GM19395 (cell line): Measurements from ENCODE around the gene AXDND1.

ENCODE experiments used
- ATAC-seq: cut with Tn5 transposase; IDR thresholded peaks from one replicate; pipeline ENCODE4 v1.9.1; 2021; ENCODE audit warnings: mild to moderate bottlenecking, moderate library complexity; ENCODE audit not compliant: unreplicated experiment

AXDND1 gene

DNA sequence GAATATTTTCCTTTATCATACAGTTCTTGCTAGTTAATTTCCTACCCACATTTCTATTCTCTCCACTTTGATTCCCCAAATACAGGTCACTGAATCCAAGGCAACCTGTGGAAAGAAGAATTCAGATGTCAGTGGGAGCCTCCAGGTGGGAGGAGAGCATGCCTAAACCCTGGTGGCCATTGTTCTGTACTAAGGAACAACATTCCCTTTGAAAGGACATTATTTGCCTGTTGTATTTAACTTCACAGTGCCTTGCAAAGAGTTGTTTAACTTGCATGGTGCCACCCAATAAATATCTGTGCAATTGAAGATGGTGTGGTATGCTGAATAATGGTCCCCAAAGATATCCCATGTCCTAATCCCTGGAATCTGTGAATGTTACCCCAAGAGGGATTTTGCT is 188.7 kb downstream of the AXDND1 start:
- ATAC-seq, result no peak

DNA sequence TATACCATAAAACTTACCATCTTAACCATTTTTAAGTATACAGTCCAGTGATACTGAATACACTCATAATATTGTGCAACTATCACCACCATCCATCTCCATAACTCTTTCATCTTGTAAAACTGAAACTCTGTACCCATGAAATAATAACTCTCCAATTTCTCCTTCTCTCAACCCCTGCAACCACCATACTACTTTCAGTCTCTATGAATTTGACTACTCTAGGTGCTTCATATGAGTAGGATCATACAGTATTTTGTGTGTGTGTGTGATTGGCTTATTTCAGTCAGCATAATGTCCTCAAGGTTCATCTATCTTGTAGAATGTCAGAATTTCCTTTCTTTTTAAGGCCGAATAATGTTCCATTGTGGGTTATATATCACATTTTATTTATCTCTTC is 192.3 kb downstream of the AXDND1 start:
- ATAC-seq, result no peak

DNA sequence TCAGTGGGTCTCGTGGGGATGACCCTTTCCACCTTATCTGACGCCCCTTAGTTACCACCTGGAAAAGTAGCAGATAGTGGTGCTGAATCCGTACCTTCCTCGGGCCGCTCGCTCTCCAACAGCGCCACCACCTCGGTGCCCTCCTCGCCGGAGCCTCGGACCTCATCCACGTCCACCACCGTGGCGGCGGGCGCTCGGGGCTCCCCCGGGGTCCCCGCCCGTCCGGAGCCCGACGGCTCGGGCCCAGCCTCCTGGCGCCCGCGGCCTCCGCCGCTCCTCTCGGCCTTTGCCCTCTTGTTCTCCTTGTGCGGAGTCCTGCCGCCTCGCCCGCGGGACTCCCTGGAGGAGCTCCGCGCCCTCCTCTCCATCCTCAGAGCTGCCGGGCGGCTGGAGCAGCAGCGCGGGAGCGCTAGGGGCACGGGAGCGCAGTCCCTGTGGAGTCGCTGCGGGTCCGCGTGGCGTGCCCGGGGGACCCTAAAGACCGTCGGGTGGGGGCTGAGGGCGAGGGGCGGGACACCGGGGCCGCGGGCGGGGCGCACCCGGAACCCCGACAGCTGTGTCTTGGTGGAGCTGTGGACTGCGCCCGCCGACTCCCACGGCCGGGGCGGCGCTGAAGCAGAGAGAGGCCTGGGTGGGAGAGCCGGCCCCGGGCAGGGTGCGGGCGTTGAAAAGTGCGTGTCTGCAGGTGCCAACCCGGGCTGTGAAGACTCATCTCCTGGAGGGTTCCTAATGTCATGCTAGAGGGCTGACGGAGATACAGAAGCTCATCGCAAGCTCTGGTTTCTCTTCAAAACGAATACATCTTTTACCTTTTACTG is 209.9 kb downstream of the AXDND1 start, which contains the start of gene NPHS2:
Gene NPHS2 (minus strand): TSS at position 452 of the 818 bp plus-strand sequence. CDS start 84 bp downstream, at position 368.
- no peak for ATAC-seq

DNA sequence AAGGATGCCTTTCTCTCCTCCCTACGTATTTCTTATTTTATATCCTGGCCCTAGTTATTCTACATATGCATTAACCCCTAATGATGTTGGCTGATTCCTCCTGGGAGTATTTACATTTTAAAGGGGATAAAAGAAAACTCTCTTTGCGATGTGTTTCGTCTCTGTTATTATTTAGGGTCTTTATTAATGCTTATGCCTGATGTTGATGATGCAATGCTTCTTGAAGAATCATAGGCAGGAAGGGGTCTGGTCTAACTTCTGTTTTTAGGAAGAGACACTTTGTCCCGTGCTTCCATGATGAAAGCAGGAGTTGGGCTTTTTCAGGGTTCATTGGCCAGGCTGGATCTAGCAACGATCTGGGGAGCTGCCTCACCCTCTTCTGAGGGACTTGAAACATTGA is 210.7 kb downstream of the AXDND1 start:
- no peak for ATAC-seq

DNA sequence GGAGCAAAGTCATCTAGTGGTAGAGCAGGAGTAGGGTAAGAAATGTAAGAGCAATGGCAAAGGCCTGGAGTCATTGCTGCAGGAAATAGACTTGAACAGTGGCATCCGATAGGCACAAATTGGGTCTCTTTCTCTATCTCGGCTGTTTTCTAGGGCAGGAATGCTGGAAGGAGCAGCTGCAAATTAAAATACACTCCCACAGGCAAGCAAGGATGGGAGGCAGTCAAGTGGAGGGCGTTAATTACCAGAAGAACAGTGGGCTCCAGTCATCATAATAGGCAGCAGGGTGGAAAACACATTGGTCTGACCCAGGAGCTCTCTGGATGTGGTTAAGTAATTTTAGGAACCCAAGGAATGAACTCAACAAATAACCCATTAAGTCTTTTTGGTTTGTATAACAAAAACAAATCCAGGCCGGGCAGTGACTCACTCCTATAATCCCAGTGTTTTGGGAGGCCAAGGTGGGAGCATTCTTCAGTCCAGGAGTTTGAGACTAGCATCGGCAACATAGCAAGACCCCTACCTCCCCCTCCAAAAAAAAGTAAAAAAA is 218.1 kb downstream of the AXDND1 start:
- ATAC-seq, result no peak

DNA sequence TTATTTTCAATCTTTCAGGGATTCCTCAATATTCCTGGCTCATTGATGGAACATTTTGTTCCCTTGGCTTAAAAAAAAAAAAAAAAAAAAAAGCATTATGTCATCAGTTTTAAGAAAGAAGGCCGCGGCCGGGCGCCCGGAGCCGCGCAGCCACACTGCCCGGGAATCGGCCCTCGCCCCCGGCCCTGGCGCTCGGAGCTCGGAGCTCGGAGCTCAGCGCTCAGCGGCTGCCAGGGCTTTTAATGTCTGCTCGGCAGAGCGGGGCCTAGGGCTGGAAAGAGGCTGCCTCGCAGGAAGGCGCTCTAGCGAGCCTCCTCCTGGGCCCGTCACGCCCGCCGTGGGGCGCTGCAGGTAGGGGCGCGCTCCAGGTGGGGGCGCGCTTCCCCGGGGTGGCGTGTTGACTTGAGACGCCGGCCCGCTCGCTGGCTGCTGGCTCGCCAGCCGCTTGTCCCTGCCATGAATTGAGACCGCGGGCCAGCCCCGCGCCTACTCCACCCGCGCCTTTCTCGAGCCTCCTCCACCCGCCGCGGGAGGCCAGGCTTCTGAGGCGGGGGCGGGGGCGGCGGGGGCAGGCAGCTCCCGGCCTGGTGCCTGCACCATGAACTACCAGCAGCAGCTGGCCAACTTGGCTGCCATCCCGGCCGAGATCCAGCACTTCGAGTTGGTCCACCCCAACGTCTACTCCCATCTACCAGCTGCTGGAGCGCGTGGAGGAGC is 220.5 kb downstream of the AXDND1 start:
- no peak for ATAC-seq

DNA sequence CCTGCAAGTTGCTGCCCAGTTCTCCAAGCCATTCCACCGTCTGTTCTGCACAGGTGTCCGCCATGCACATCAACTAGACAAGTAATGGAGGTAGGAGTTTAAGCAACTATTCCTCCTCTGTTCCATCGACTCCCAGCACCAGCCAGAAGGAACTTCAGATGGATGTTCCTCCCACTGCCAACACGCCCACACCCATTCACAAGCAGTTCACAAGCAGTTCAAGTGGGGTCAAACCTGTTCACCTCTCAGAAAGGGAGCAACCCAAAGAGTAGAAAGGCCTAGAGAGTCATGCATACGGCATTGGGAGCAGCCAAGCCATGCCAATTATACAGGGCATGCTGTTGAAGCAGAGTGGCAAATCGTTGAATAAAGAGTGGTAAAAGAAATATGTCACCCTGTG is 221.6 kb downstream of the AXDND1 start:
- no peak for ATAC-seq

DNA sequence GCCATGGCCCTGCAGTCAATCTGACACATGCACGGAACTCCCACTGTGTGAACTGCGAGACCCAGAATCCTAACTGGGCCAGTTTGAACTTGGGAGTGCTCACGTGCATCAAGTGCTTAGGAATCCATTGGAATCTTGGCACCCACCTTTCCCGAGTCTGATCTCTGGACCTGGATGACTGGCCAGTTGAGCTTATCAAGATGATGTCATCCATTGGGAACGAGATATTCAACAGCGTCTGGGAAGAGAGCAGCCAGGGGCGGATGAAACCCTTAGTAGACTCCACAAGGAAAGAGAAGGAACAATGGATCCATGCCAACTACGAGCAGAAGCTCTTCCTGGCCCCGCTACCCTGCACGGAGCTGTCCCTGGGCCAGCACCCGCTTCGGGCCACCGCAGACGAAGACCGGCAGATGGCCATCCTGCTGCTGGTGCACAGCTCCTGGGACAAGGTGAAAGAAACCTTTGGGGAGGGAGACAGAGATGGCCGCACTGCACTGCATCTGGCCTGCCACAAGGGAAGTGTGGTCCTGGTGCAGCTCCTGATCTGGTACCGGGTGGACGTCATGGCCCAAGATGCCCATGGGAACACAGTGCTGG is 222.8 kb downstream of the AXDND1 start:
- no peak for ATAC-seq

DNA sequence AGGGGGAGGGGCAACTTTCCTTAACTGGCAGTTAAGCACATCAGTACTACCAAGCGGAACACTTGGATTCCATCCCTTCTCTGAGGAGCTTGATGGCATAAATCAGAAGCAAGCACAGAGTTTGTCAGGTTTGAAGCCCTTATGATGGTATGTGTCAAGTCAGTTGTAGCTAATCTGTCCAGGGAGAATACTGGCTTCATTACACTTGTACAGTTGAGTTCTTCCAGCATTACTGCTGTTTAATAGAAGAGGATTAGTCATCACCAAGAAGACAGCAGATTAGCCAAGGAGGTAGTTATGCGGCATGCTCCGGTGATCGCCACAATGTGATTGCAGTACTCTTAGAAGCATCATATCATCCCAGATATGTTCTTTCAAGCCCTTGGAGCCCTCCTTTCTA is 223.7 kb downstream of the AXDND1 start:
- ATAC-seq, result no peak

DNA sequence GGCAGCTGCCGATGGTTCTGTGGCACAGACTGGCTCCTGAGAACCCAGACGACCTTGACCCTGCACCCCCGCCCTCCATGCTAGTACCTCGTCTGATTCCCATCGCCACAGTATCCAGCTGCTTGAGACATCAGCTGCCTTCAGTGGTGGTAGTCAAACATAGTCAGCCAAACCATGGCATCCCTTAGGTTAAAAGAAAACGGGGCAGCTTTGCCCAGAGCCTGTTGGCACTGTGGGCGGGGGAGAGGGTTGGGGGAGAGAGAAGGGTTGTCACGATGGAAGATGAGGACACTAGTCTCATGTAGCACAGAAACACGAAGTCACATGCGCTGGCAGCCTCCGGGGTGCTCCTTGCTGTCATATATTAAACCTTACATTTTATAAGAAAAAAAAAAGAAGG is 224.9 kb downstream of the AXDND1 start:
- ATAC-seq, result no peak

DNA sequence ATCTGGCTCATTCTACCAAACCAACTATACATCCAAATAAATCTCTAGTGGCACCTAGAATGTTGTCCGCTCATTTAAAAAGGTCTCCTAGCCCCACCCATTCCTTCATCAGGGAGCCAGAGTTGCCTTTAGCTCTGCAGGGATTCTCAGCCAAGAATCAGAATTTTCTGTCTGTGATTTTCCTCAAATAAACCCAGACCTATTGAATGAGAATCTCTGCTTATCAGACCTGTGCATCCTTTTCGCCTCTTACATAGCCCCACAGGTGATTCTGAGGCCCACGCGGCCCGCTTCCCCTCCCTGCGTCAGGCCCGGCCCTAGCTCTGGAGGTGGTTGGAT is 225.5 kb downstream of the AXDND1 start:
- ATAC-seq, result no peak

DNA sequence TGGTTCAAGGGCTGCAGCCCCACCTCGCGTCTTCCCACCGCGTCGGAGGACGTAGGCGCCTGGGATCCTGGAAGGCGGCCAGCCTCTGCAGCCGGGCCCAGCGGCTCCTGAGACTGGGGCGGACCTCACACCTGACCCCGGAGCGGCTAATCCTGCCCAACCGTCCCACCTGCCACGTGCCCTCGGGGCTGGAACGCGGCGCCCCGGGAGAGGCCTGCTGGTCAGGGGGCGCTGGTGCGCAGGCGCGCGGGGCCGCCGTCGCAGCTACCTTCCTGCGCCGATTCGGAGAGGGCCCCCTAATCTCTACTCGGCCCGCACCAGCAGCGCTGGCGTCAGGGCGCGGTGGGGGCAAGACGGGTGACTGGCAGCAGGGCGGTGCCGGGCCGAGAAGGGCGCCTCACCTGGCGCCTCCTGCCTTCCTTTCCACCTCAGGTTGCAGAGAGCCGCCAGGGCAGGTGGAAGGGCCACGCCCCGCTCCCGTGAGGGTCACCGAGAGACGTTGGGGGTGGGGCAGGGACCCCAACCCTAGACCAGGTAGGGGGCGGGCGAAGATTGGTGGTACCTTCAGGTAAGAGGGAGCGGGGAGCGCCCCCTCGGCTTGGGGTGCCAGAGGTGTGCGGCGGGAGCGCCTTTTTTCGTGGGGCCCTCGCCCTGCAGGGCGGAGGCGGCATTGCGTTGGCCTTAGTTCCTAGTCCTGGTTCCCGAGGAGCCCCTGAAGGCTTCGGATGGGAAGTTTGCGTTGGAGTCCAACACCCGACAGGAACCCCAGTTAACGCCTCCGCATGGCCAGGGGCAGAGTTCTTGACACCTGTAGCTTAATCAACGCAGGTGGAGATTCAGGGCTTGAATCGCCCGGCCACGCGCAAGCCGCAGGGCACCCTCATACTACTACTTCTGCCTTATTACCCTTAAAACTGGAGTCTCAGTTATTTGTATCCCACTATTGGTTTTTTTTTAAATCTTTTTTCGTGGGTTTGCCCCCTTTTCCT is 226.1 kb downstream of the AXDND1 start, which contains the start of gene TDRD5:
Gene TDRD5 (plus strand): TSS at position 241 of the 989 bp plus-strand sequence. CDS start 784 bp downstream, outside the sequence.
- no peak for ATAC-seq

DNA sequence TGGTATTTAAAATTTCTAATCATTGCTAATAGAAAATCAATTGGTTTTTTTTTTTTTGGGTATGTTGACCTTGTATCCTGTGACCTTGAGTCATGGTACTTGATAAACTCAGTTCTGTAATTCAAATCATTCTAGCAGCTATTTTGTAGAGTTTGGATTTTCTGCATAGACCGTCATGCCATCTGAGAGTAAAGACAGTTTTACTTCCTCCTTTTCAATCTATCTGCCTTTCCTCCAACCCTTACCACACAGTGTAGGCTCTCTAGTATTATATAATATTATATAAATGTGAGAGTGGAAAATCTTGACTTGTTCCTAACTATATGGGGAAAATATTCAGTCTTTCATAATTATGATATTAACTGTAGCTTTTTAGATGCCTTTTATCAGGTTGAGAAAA is 232.9 kb downstream of the AXDND1 start:
- no peak for ATAC-seq

DNA sequence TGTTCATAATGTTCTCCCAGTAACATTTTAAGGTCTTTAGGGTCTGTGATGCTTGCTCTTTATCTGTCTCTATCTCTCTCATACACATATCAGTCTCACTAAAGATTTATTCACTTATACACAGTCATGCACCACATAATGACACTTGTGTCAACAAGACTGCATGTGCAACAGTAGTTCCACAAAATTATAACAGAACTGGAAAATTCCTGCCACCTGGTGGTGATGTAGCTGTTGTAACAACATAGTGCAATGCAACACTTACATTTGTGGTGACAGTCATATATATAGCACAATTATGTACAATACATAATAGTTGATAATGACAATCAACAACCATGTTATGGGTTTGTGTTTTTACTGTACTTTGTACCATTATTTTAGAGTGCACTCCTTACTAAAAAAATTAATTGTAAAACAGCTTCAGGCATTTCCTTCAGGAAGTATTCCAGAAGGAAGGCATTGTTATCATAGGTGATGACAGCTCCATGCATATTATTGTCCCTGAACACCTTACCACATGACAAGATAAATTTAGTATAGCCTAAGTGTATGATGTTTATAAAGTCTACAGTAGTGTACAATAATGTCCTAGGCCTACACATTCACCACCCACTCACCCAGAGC is 234.0 kb downstream of the AXDND1 start:
- no peak for ATAC-seq

DNA sequence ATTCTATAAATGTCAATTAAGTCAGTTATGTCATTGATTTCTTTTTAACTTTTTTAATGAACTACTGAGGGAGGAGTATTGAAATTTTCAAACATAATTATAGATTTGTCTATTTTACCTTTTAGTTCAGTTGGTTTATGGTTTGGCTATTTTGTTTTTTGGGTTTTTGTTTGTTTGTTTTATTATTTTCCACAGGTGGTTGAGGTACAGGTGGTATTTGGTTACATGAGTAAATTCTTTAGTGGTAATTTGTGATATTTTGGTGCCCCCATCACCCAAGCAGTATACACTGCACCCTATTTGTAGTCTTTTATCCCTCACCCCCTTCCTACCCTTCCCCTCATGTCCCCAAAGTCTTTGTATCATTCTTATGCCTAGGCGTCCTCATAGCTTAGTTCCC is 235.3 kb downstream of the AXDND1 start:
- no peak for ATAC-seq
